GM21360 (cell line): Measurements from ENCODE around the gene MCU.

ENCODE experiments used
- ATAC-seq: cut with Tn5 transposase; IDR thresholded peaks from one replicate; pipeline ENCODE4 v1.9.1; 2021; ENCODE audit warnings: mild to moderate bottlenecking, moderate library complexity; ENCODE audit not compliant: unreplicated experiment

Gene MCU

DNA sequence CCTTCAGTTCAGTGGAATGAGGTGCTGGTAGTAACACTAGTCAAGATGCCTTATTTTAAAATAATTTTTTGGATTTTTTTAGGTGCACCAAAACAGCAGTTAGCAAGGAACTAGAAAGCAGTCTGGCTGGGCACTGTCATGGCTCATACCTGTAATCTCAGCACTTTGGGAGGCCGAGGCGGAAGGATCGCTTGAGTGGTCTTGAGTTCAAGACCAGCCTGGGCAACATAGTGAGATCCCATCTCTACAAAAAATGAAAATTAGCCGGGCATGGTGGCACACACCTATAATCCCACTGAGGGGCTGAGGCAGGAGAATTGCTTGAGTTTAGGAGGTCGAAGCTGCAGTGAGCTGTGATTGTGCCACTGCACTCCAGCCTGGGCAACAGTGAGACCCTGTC, 236.9 kb downstream of the MCU start:
- ATAC-seq: no peak

- ATAC-seq: no peak
These were observed 238.3 kb downstream of the MCU start for GRCh38 chr10:72930276-72930675.

DNA sequence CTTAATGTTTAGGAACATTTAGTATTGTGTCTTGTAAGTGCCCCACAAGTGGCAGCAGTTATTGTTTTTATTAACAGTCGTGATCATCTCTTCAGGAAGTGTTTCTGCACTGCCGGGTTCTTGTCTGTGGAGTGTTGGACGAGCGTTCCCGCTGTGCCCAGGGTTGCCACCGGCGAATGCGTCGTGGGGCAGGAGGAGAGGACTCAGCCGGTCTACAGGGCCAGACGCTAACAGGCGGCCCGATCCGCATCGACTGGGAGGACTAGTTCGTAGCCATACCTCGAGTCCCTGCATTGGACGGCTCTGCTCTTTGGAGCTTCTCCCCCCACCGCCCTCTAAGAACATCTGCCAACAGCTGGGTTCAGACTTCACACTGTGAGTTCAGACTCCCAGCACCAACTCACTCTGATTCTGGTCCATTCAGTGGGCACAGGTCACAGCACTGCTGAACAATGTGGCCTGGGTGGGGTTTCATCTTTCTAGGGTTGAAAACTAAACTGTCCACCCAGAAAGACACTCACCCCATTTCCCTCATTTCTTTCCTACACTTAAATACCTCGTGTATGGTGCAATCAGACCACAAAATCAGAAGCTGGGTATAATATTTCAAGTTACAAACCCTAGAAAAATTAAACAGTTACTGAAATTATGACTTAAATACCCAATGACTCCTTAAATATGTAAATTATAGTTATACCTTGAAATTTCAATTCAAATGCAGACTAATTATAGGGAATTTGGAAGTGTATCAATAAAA, 240.5 kb downstream of the MCU start:
- no peak for ATAC-seq

DNA sequence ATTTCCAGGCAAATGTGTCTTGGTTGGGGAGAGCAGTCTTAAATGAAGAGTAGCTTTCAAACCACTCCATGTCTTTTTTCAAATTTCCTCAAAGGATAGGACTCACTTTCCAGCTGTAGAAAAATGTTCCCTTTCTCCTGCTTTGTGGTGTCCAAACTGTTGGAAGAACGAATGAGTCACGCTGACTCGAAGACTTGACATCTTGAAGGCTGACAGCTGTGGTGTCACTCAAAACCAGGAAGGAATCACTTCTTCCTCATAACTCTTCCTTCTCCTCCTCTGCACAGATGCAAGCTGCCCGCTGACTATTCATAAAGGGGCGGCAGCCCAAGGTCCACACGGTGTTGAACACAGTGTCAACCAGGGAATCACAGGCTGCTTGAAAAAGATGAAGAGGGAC, 243.4 kb downstream of the MCU start:
- no peak for ATAC-seq
